ENCODE measurements around the gene P2RX5.

Gene P2RX5

DNA sequence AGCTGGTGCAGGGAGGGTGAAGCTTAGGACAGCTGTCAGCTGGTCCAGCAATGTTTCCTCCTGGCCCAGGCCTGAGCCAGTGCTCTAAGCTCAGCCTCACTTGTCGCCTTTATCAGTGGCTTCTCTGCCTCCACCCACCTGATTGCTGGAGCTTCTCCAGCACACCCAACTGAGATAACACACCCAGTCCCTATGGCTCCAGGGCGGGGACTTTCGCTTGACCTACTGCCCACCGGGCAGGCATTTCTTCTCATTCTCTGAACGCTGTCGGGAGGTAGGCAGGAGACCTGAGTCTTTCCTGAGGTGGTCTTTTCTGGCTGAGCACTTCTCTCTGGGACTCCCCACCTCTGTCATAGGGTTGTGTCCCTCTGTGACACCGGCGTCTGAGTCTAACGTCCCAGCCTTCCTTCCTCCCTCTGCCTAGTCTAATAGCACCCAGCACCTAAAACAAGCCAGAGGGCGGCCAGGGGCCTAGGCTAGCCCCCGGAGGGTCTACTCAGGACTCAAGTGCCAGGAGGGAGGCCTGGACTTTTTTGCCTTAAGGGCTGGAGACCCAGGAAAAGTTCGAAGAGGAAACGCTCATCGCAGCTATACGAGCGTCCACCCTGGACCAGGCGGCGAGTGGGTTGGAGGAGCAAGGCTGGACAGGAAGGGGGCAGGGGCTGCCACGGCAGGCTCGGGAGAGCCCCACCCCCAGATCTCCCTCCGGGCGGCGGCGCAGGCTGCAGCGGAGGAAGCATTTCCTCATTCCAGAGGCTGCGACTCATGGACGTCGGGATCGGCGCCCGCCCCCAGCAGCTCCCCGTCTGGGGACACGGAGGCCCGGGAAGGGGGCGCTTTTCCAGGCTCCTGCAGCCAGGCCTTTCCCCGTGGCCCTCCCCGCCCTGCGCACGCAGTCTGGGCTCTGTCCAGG lies 28.3 kb downstream of the P2RX5 start:
- TF ChIP-seq, protein P1, sequence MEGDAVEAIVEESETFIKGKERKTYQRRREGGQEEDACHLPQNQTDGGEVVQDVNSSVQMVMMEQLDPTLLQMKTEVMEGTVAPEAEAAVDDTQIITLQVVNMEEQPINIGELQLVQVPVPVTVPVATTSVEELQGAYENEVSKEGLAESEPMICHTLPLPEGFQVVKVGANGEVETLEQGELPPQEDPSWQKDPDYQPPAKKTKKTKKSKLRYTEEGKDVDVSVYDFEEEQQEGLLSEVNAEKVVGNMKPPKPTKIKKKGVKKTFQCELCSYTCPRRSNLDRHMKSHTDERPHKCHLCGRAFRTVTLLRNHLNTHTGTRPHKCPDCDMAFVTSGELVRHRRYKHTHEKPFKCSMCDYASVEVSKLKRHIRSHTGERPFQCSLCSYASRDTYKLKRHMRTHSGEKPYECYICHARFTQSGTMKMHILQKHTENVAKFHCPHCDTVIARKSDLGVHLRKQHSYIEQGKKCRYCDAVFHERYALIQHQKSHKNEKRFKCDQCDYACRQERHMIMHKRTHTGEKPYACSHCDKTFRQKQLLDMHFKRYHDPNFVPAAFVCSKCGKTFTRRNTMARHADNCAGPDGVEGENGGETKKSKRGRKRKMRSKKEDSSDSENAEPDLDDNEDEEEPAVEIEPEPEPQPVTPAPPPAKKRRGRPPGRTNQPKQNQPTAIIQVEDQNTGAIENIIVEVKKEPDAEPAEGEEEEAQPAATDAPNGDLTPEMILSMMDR (IDR thresholded peaks at IDR 0.05; ENCODE audit: extremely low read depth, insufficient read depth, missing control alignments) = peak; percentile 0
- no peak for DNase-seq (ENCODE audit: low spot score)
- in situ Hi-C loops (cut with MboI; ENCODE audit: low pct_unique_long_range_greater_than_20kb, low sequenced_read_pairs, unreplicated experiment) = loop anchor here (25.0 kb wide), 1 partner anchor 630 kb away; no protein-coding TSS in a partner anchor

DNA sequence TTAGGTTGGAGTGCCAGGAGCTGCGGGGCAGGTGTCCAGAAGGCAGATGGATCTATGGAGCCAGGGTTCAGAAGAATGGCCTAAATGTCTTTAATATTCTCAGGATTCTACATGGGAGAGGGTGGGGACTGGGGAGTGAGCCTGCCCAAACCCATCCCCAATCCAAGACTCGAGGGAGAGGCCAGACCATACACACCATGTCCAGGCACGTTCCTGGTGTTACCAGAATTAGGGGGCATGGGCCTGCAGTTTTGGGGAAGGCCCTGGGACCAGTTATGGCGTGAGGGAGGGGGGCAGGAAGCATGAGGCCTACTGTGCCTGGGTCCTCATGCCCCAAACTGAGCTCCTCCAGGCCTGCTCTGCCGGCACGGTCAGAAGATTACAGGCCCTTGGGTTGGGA lies 29.4 kb downstream of the P2RX5 start:
- in situ Hi-C loops (cut with MboI; ENCODE audit: low pct_unique_long_range_greater_than_20kb, low sequenced_read_pairs, unreplicated experiment) = loop anchor here (25.0 kb wide), 1 partner anchor 629 kb away; no protein-coding TSS in a partner anchor
- TF ChIP-seq, protein P1 (IDR thresholded peaks at IDR 0.05; ENCODE audit: extremely low read depth, insufficient read depth, missing control alignments) = no peak

DNA sequence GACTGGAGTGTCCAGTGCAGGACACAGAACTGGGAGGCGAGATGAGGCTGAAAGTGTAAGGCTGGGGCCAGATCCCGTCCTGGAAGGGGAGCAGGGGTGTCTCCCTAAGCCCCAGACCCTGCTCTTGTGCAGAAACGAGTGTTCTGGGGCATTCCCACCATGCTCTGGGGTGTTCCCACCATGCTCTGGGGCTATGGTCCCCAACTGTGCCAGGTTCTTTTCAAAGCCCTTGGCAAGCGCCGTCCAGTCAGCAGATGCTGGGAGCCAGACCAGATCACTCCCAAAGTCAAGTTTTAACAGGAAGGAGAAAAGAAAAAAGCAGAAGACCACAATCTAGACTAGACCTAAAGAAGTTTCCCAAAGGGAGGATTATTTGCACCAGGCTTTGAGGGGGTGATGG lies 30.1 kb downstream of the P2RX5 start:
- in situ Hi-C loops (cut with MboI; ENCODE audit: low pct_unique_long_range_greater_than_20kb, low sequenced_read_pairs, unreplicated experiment) = loop anchor here (25.0 kb wide), 1 partner anchor 629 kb away; no protein-coding TSS in a partner anchor
- DNase-seq (ENCODE audit: low spot score) = no peak
- TF ChIP-seq, protein P1 (IDR thresholded peaks at IDR 0.05; ENCODE audit: extremely low read depth, insufficient read depth, missing control alignments) = no peak

More for the DNA sequence above, 29.4 kb downstream of the P2RX5 start:
- DNase-seq (ENCODE audit: low spot score) = no peak

DNA sequence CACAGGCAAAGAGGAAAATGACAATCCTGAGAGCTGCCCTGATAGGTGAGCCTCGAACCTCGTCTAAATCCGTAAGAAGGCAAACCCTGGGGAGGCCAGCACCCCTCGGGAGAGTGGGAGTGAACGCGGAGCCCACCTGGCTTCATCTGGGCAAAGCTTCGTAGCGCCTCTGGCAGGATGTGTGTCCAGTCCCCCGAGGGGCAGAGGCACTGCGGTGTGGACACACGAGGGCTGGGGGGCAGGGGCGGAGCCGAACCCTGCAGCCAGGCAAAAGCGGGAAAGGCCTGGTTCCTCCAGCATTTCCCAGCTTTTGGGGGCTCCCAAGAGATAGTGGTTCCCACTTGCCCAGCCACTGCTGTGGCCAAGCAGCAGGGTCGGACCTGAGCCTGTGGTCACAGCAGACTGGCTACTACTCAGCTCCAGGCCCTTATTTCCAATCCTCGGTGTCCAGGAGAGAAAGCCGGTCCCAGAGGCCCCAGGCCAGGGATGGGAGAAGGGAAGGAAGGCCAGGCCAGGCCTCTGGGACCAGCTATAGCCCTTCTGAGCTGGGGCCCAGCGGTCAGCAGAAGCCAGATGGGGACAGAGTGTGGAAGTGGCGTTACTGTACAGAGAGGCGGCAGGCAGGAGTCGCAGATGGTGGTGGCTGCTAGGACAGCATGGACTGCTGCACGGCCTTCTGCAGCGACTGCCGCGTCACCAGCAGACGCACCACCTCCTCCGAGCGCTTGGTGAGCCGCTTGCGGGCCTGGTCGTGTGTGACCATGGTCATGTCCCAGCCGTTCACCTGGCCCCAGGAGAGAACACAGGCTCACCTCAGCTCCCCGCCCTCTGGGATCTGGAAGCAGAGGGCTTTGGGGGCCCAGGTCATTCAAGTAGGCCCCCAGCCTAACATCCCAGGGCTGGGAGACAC lies 32.6 kb downstream of the P2RX5 start:
- in situ Hi-C loops (cut with MboI; ENCODE audit: low pct_unique_long_range_greater_than_20kb, low sequenced_read_pairs, unreplicated experiment) = loop anchor here (25.0 kb wide), 1 partner anchor 626 kb away; no protein-coding TSS in a partner anchor
- DNase-seq (ENCODE audit: low spot score) = no peak
- TF ChIP-seq, protein P1 (IDR thresholded peaks at IDR 0.05; ENCODE audit: extremely low read depth, insufficient read depth, missing control alignments) = no peak

DNA sequence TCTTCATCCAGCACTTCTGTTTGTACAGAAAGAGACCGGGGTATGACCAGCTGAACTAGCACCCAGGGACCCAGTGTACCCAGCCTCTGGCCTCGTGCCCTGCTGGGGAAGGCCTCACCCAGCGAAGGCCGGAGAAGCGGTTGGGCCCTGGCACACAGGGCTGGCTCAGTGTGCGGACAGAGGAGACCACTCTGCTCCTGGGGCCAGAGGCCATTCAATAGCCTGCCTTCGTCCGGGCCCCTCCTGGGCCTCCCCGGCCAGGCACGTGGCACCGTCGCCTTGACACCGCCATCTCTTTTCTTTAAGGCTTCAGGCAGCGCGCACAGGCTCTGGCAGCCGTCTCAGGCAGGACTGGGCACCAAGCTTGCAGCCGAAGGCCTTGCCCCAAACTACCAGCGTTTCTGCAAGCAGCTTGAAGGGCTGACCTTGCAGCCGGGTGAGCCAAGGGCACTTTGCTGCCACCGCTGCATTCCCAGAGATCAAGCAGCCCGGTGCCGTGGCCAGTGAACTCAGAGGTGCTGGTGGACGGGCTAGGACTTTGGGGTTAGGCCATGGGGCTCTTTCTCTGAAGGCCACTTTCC lies 35.6 kb downstream of the P2RX5 start:
- DNase-seq (ENCODE audit: low spot score) = no peak
- TF ChIP-seq, protein P1 (IDR thresholded peaks at IDR 0.05; ENCODE audit: extremely low read depth, insufficient read depth, missing control alignments) = no peak
- in situ Hi-C loops (cut with MboI; ENCODE audit: low pct_unique_long_range_greater_than_20kb, low sequenced_read_pairs, unreplicated experiment) = loop anchor here (25.0 kb wide), 1 partner anchor 623 kb away; no protein-coding TSS in a partner anchor

Data from GM13977 (cell line).